ENCODE data around the gene RHBDL1.

The RHBDL1 gene

GRCh38 chr16:658679-659571 is 16.5 kb upstream of the RHBDL1 start:
- no peak for DNase-seq

- no peak for DNase-seq
These were observed 15.9 kb upstream of the RHBDL1 start for GRCh38 chr16:659618-660017.

- no peak for DNase-seq
These were observed 15.4 kb upstream of the RHBDL1 start for GRCh38 chr16:660132-660458.

- DNase-seq, result peak; percentile 70
These were observed 14.8 kb upstream of the RHBDL1 start for GRCh38 chr16:660459-661183.

GRCh38 chr16:661184-661821 is 14.2 kb upstream of the RHBDL1 start:
- no peak for DNase-seq

- no peak for DNase-seq
These were observed 13.4 kb upstream of the RHBDL1 start for GRCh38 chr16:662095-662494.

- no peak for DNase-seq
These were observed 12.9 kb upstream of the RHBDL1 start for GRCh38 chr16:662597-662996.

GRCh38 chr16:666572-666971 is 8.9 kb upstream of the RHBDL1 start:
- DNase-seq, result no peak

- no peak for DNase-seq
These were observed 8.2 kb upstream of the RHBDL1 start for GRCh38 chr16:667113-667779.

- peak; percentile 97 for DNase-seq
These were observed 7.5 kb upstream of the RHBDL1 start, which contains the start of gene RHOT2 for GRCh38 chr16:667780-668518. Gene RHOT2 (plus strand): TSS chr16:668132. CDS start chr16:668200, 68 bp downstream.

- no peak for DNase-seq
These were observed 6.8 kb upstream of the RHBDL1 start for GRCh38 chr16:668519-669171.

- no peak for DNase-seq
These were observed 5.8 kb upstream of the RHBDL1 start for GRCh38 chr16:669666-670065.

GRCh38 chr16:670485-671352 is 4.8 kb upstream of the RHBDL1 start:
- DNase-seq, result no peak

- DNase-seq, result no peak
These were observed 3.9 kb upstream of the RHBDL1 start for GRCh38 chr16:671353-672131.

- no peak for DNase-seq
These were observed 3.1 kb upstream of the RHBDL1 start for GRCh38 chr16:672371-672770.

- DNase-seq, result no peak
These were observed 2.6 kb upstream of the RHBDL1 start for GRCh38 chr16:672851-673250.

- DNase-seq, result no peak
These were observed 2.0 kb upstream of the RHBDL1 start for GRCh38 chr16:673399-673991.

- DNase-seq, result no peak
These were observed 1.1 kb upstream of the RHBDL1 start for GRCh38 chr16:674214-674881.
